Liver (tissue), 2 donors: ENCODE data around the gene C3.

Experiments
- TF ChIP-seq, protein P1 (sequence below): fragments of 150-350 bp; IDR thresholded peaks from 2 replicates; pipeline ENCODE4 v1.5.1; 2017; ENCODE audit warnings: improper control_type of control experiment, low read depth, low read length; ENCODE audit not compliant: missing input control
- TF ChIP-seq, protein P2 (sequence below): IDR thresholded peaks from 2 replicates; pipeline ENCODE4 v1.6.1; 2016; ENCODE audit warnings: antibody characterized with exemption, mild to moderate bottlenecking
- TF ChIP-seq, protein P3 (sequence below): IDR thresholded peaks from 2 replicates; pipeline ENCODE4 v1.6.1; 2016; ENCODE audit warnings: antibody characterized with exemption
- donor health status: healthy.

DNA sequence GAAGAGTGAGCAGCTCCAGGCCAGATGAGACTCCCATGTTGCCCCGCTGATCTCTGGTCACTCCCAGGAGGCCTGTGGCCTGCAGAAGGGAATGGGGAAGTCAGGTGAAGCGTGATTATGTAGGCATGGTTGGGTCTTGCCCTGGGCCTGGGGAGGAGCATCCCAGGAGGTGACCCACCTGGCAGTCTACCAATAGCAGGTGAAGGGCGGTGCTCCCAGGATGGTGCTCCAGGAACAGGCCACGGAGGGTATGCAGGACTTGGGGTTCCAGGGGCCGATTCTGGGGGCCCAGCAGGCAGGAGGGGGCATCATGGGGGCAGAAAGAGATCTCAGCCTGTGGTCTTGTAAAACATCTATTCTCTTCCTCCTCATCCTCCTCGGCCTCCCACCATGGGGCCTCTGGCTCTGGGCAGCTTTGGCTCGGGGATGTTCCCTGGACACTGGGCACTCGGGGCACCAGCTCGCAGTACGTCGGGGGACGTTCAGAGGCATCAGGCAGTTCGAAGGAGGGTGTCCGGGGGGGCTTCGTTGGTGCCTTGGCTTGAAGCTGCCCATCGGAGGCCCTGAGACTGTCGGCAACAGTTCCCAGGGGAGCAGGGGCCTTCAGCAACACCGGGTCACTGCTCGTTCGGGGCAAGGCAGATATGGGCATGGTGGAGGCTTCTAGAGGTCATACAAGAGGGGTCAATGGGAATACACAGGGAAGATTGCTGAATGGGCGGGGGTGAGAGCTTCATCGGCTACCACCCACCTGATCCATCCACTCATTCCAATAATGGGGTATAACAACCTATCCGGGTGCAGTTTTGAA lies 34.4 kb upstream of the C3 start:
- TF ChIP-seq, protein P1, sequence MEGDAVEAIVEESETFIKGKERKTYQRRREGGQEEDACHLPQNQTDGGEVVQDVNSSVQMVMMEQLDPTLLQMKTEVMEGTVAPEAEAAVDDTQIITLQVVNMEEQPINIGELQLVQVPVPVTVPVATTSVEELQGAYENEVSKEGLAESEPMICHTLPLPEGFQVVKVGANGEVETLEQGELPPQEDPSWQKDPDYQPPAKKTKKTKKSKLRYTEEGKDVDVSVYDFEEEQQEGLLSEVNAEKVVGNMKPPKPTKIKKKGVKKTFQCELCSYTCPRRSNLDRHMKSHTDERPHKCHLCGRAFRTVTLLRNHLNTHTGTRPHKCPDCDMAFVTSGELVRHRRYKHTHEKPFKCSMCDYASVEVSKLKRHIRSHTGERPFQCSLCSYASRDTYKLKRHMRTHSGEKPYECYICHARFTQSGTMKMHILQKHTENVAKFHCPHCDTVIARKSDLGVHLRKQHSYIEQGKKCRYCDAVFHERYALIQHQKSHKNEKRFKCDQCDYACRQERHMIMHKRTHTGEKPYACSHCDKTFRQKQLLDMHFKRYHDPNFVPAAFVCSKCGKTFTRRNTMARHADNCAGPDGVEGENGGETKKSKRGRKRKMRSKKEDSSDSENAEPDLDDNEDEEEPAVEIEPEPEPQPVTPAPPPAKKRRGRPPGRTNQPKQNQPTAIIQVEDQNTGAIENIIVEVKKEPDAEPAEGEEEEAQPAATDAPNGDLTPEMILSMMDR, result no peak
- TF ChIP-seq, protein P2, sequence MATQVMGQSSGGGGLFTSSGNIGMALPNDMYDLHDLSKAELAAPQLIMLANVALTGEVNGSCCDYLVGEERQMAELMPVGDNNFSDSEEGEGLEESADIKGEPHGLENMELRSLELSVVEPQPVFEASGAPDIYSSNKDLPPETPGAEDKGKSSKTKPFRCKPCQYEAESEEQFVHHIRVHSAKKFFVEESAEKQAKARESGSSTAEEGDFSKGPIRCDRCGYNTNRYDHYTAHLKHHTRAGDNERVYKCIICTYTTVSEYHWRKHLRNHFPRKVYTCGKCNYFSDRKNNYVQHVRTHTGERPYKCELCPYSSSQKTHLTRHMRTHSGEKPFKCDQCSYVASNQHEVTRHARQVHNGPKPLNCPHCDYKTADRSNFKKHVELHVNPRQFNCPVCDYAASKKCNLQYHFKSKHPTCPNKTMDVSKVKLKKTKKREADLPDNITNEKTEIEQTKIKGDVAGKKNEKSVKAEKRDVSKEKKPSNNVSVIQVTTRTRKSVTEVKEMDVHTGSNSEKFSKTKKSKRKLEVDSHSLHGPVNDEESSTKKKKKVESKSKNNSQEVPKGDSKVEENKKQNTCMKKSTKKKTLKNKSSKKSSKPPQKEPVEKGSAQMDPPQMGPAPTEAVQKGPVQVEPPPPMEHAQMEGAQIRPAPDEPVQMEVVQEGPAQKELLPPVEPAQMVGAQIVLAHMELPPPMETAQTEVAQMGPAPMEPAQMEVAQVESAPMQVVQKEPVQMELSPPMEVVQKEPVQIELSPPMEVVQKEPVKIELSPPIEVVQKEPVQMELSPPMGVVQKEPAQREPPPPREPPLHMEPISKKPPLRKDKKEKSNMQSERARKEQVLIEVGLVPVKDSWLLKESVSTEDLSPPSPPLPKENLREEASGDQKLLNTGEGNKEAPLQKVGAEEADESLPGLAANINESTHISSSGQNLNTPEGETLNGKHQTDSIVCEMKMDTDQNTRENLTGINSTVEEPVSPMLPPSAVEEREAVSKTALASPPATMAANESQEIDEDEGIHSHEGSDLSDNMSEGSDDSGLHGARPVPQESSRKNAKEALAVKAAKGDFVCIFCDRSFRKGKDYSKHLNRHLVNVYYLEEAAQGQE, result no peak
- TF ChIP-seq, protein P3, sequence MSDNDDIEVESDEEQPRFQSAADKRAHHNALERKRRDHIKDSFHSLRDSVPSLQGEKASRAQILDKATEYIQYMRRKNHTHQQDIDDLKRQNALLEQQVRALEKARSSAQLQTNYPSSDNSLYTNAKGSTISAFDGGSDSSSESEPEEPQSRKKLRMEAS, result no peak
